Measurements from ENCODE around the gene RELN. TPM values are rescaled to one million over a fixed set of nuclear protein-coding genes. Genes with fewer than 3 reads are reported as not detected.
A peak's percentile ranks its signal among the peaks of the same experiment; 100 is the strongest.

Gene RELN
- total RNA-seq, 1 donor from 2014 or later: 3.8 TPM

- no peak overlapping the region for H3K4me3 ChIP-seq (ENCODE audit: low read depth, low read length)
- TF ChIP-seq, protein P1, sequence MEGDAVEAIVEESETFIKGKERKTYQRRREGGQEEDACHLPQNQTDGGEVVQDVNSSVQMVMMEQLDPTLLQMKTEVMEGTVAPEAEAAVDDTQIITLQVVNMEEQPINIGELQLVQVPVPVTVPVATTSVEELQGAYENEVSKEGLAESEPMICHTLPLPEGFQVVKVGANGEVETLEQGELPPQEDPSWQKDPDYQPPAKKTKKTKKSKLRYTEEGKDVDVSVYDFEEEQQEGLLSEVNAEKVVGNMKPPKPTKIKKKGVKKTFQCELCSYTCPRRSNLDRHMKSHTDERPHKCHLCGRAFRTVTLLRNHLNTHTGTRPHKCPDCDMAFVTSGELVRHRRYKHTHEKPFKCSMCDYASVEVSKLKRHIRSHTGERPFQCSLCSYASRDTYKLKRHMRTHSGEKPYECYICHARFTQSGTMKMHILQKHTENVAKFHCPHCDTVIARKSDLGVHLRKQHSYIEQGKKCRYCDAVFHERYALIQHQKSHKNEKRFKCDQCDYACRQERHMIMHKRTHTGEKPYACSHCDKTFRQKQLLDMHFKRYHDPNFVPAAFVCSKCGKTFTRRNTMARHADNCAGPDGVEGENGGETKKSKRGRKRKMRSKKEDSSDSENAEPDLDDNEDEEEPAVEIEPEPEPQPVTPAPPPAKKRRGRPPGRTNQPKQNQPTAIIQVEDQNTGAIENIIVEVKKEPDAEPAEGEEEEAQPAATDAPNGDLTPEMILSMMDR (conservative IDR thresholded peaks at IDR 0.05; ENCODE audit: low read depth, low read length): no peak
- no peak for DNase-seq (ENCODE audit: low read depth)
Measured at GRCh38 chr7:103993551-103993950, 4.1 kb upstream of the RELN start.

DNA sequence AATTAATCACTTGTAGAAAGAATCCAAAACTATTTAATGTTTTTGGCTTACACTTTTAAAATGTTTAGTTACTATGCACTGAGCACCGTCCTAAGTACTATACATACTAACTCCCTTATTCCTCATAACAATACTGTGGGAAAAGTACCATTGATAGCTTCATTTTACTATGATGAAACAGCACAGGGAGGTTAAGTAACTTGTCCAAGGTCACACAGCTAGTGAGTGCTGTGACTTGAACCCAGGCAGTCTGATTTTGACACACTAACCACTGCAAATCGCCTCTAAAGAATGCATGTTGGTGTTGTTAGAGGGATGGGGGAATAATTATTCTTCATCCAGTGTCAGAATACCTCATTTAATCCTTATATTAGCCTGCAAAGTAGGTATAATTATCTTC, 1.9 kb upstream of the RELN start:
- TF ChIP-seq, protein P1 (conservative IDR thresholded peaks at IDR 0.05; ENCODE audit: low read depth, low read length): no peak
- no peak overlapping the region for H3K4me3 ChIP-seq (ENCODE audit: low read depth, low read length)
- no peak for DNase-seq (ENCODE audit: low read depth)

DNA sequence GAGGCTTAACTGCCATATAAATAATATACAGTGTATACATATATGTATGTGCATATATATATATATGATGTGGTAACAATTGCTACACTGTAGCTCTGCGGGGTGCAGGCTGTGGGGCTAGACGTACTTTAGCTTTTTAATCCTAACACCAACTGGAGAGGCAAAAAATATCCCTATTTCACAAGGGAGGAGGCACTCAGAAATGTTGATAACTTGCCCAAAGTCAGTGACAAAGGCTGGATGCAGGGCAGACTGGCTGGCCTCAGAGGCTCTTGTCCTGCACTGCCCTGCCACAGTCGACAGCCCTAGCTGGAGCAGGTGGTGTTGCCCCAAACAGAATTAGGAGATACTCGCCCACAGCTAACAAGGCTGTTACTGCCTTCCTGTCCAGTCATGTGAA, 1.5 kb upstream of the RELN start:
- TF ChIP-seq, protein P1 (conservative IDR thresholded peaks at IDR 0.05; ENCODE audit: low read depth, low read length): no peak
- H3K4me3 ChIP-seq (ENCODE audit: low read depth, low read length): no peak overlapping the region
- DNase-seq (ENCODE audit: low read depth): no peak

- DNase-seq (ENCODE audit: low read depth): no peak
- H3K4me3 ChIP-seq (ENCODE audit: low read depth, low read length): peak overlapping the region; percentile 59
- TF ChIP-seq, protein P1 (conservative IDR thresholded peaks at IDR 0.05; ENCODE audit: low read depth, low read length): peak; percentile 20
Measured at GRCh38 chr7:103989785-103990767, 618 bp upstream of the RELN start.

DNA sequence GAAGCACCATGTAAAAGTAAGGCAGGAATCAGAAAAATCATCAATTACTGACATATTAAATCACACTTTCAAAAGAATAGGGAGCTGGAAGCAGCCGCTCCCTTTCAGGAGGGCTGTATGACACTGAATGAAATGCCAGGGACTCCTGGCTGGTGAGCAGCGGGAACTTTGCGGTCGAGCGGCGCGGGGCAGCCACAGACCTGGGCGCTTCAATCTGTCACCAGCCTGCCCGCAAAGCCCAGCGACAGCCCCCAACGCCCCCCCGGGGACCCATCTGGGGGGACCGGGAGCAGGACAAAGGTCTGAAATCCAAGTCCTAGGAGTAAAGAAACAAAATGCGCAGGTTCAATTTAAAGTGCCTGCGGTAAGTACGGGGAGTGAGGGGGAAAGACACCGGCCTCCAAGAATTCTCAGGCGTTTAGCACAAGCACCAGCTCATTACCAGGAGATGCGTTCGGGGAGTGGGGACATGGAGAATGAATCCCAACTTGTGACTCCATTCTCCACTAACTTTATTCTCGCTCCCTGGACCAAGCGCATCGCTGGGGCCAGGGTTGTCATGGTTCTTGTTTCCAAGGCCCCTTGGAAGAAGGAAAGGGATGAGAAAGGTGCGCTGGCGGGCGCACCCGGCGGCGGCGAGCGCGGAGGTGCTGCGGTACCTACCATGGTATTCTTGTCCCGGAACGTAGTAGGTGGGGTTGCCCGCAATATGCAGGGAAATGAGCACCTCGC, 824 bp downstream of the RELN start:
- TF ChIP-seq, protein P1 (conservative IDR thresholded peaks at IDR 0.05; ENCODE audit: low read depth, low read length): no peak
- no peak for DNase-seq (ENCODE audit: low read depth)
- peak overlapping the region; percentile 43 for H3K4me3 ChIP-seq (ENCODE audit: low read depth, low read length)

GRCh38 chr7:103987451-103987850, 2.0 kb downstream of the RELN start:
- no peak overlapping the region for H3K4me3 ChIP-seq (ENCODE audit: low read depth, low read length)
- TF ChIP-seq, protein P1 (conservative IDR thresholded peaks at IDR 0.05; ENCODE audit: low read depth, low read length): no peak
- no peak for DNase-seq (ENCODE audit: low read depth)
